GM23338 (cell line): ENCODE measurements around the gene CD53. TPM values are rescaled to one million over a fixed set of nuclear protein-coding genes. Genes with fewer than 3 reads are reported as not detected.

Source experiments
- ATAC-seq: fragments of 200-7000 bp; cut with Tn5 transposase; 3 replicates; pipeline ENCODE4 v1.9.1; 2020
- DNase-seq: peaks from one replicate; pipeline ENCODE4 v3.0.0-alpha.2; 2015; ENCODE audit warnings: low spot score
- H2AFZ ChIP-seq: fragments of 200-600 bp; sonication (generic); 2 replicates; pipeline ENCODE4 v1.8.0; 2016; ENCODE audit warnings: antibody characterized with exemption, mild to moderate bottlenecking, moderate library complexity
- H3F3A ChIP-seq: fragments of 200-600 bp; sonication (generic); replicated peaks from 2 replicates; pipeline ENCODE4 v1.8.0; 2017; ENCODE audit warnings: antibody characterized with exemption, mixed run types, low read depth
- H3K27ac ChIP-seq: fragments of 200-600 bp; sonication (generic); 2 replicates; pipeline ENCODE4 v1.6.1; 2016; ENCODE audit warnings: low read depth
- H3K27me3 ChIP-seq: fragments of 200-600 bp; sonication (generic); 2 replicates; pipeline ENCODE4 v1.8.0; 2016; ENCODE audit warnings: mild to moderate bottlenecking, mixed run types, moderate library complexity; ENCODE audit not compliant: insufficient read depth
- H3K36me3 ChIP-seq: fragments of 200-600 bp; sonication (generic); 2 replicates; pipeline ENCODE4 v1.8.0; 2016; ENCODE audit warnings: mild to moderate bottlenecking; ENCODE audit not compliant: insufficient read depth
- H3K4me1 ChIP-seq: fragments of 200-600 bp; sonication (generic); 2 replicates; pipeline ENCODE4 v1.8.0; 2016; ENCODE audit warnings: mild to moderate bottlenecking, moderate library complexity; ENCODE audit not compliant: insufficient read depth
- H3K4me2 ChIP-seq: fragments of 200-600 bp; sonication (generic); 2 replicates; pipeline ENCODE4 v1.7.1; 2017; ENCODE audit warnings: mixed run types
- H3K4me3 ChIP-seq: fragments of 200-600 bp; sonication (generic); 2 replicates; pipeline ENCODE4 v1.6.1; 2016; ENCODE audit warnings: mixed run types
- H3K79me2 ChIP-seq: fragments of 200-600 bp; sonication (generic); replicated peaks from 2 replicates; pipeline ENCODE4 v1.8.0; 2017; ENCODE audit warnings: mild to moderate bottlenecking; ENCODE audit not compliant: insufficient read depth
- H3K9me2 ChIP-seq: fragments of 200-600 bp; sonication (generic); 2 replicates; pipeline ENCODE4 v1.8.0; 2017; ENCODE audit not compliant: insufficient read depth
- H4K20me1 ChIP-seq: fragments of 200-600 bp; sonication (generic); replicated peaks from 2 replicates; pipeline ENCODE4 v1.8.0; 2017; ENCODE audit warnings: mild to moderate bottlenecking; ENCODE audit not compliant: insufficient read depth
- H3K27ac Mint-ChIP-seq: 2 replicates; pipeline ENCODE4 v1.8.0; 2020; ENCODE audit warnings: inconsistent platforms, mild to moderate bottlenecking, moderate library complexity, mixed read lengths
- H3K27me3 Mint-ChIP-seq: 3 replicates; pipeline ENCODE4 v1.8.0; 2022; ENCODE audit warnings: low read depth, mild to moderate bottlenecking, moderate library complexity, mixed read lengths, inconsistent platforms; ENCODE audit not compliant: insufficient read depth, poor library complexity
- H3K36me3 Mint-ChIP-seq: 3 replicates; pipeline ENCODE4 v1.8.0; 2021; ENCODE audit warnings: low read depth, mild to moderate bottlenecking, inconsistent platforms, moderate library complexity, mixed read lengths
- H3K4me1 Mint-ChIP-seq: 3 replicates; pipeline ENCODE4 v1.8.0; 2020; ENCODE audit warnings: mild to moderate bottlenecking, inconsistent platforms, mixed read lengths
- H3K4me3 Mint-ChIP-seq: 3 replicates; pipeline ENCODE4 v1.8.0; 2021; ENCODE audit warnings: moderate library complexity, mild to moderate bottlenecking, inconsistent platforms, mixed read lengths
- H3K9me3 Mint-ChIP-seq: 3 replicates; pipeline ENCODE4 v1.8.0; 2020; ENCODE audit warnings: moderate library complexity, mild to moderate bottlenecking, inconsistent platforms, mixed read lengths
- CREB1 ChIP-seq: fragments of 250-450 bp; sonication (Bioruptor Pico); IDR thresholded peaks from 2 replicates; pipeline ENCODE4 v1.5.0; 2020; ENCODE audit warnings: low read depth, mild to moderate bottlenecking, moderate library complexity
- EZH2 ChIP-seq: fragments of 200-600 bp; sonication (generic); IDR thresholded peaks from one replicate; pipeline ENCODE4 v1.8.0; 2017; ENCODE audit warnings: antibody characterized with exemption, mild to moderate bottlenecking, low read depth; ENCODE audit not compliant: unreplicated experiment
- EZH2phosphoT487 ChIP-seq: fragments of 200-600 bp; sonication (generic); IDR thresholded peaks from one replicate; pipeline ENCODE4 v1.8.1; 2018; ENCODE audit warnings: antibody characterized with exemption; ENCODE audit not compliant: unreplicated experiment
- JUNB ChIP-seq: IDR thresholded peaks from one replicate; pipeline ENCODE4 v1.6.1; 2016; ENCODE audit warnings: antibody characterized with exemption; ENCODE audit not compliant: unreplicated experiment
- POLR2AphosphoS5 ChIP-seq: IDR thresholded peaks from 2 replicates; pipeline ENCODE4 v1.6.1; 2016; ENCODE audit warnings: antibody characterized with exemption, low read depth
- ZNF114 ChIP-seq: fragments of 250-450 bp; sonication (Bioruptor Pico); IDR thresholded peaks from 2 replicates; pipeline ENCODE4 v1.5.0; 2020; ENCODE audit warnings: mild to moderate bottlenecking, moderate library complexity
- polyA plus RNA-seq: library from polyadenylated mRNA; unstranded; fragments of >200 nt; fragmentation: Nextera tagmentation; extraction: Ambion mirVana; gene quantifications from 2 replicates; pipeline ENCODE4 v1.2.1, GENCODE V29; 2016
- total RNA-seq: library from RNA; depleted of rRNA; stranded (reverse); fragments of >200 nt; shearing (Covaris generic); gene quantifications from 2 replicates; pipeline ENCODE4 v1.2.3, GENCODE V29; 2014
- TF ChIP-seq, protein P1 (sequence below), 2 experiments: fragments of 200-600 bp in 1 of 2; sonication (generic) in 1 of 2; conservative IDR thresholded peaks; 2 replicates each; pipeline versions ENCODE4 v1.5.1 to v1.6.1; 2016 to 2017; ENCODE audit warnings: antibody characterized with exemption in 2 of 2, low read depth in 2 of 2, mild to moderate bottlenecking in 2 of 2, moderate library complexity in 1 of 2
- TF ChIP-seq, protein P2 (sequence below): fragments of 250-450 bp; sonication (Bioruptor Pico); IDR thresholded peaks from 2 replicates; pipeline ENCODE4 v1.5.0; 2020; ENCODE audit warnings: mild to moderate bottlenecking, moderate library complexity

The CD53 gene
- total and polyA plus RNA-seq, 2 experiments from 2014 or later: 0.28 to 0.70 TPM

DNA sequence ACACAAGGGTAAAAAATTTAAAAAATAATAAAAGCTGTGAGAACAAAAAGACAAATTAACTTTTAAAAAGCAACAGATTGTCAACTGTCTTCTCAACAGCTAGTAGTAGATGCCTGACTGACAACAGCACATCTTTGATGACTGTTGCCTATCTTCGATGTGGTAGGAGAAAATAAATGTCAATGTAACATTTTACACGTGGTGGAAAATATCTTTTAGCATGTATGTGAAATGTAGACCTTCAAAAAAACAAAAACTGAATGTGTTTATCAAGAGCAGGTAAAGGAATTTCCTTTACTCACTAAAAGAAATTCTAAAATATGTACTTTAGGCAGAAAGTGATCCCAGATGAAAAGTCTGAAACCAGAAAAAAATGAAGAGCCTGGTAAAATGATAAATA lies 42.9 kb downstream of the CD53 start:
- Histone ChIP-seq H3K9me2 (0 out of 2 replicates have a peak, but pooled peaks cover 3% of the 10 kb centered on the region), H3F3A (no peaks in the 10 kb centered on the region), H3K4me2 (no peak overlapping the region), H4K20me1 (no peaks in the 10 kb centered on the region), H3K4me1 (no peaks in the 10 kb centered on the region), H3K36me3 (no peaks in the 10 kb centered on the region), H3K27ac (no peak overlapping the region), H2AFZ (no peak overlapping the region), H3K4me3 (no peak overlapping the region), H3K79me2 (no peaks in the 10 kb centered on the region), H3K27me3 (no peaks in the 10 kb centered on the region)
- Mint-ChIP-seq H3K9me3 (no peaks in the 10 kb centered on the region; the same call in 2 of the 3 replicates), H3K4me1 (peaks cover 8% of the 10 kb centered on the region; the same call in 2 of the 3 replicates), H3K4me3 (no peak overlapping the region), H3K36me3 (no peaks in the 10 kb centered on the region), H3K27me3 (no peaks in the 10 kb centered on the region), H3K27ac (no peak overlapping the region)
- ATAC-seq (no peak), DNase-seq (no peak)
- TF ChIP-seq, protein P1, sequence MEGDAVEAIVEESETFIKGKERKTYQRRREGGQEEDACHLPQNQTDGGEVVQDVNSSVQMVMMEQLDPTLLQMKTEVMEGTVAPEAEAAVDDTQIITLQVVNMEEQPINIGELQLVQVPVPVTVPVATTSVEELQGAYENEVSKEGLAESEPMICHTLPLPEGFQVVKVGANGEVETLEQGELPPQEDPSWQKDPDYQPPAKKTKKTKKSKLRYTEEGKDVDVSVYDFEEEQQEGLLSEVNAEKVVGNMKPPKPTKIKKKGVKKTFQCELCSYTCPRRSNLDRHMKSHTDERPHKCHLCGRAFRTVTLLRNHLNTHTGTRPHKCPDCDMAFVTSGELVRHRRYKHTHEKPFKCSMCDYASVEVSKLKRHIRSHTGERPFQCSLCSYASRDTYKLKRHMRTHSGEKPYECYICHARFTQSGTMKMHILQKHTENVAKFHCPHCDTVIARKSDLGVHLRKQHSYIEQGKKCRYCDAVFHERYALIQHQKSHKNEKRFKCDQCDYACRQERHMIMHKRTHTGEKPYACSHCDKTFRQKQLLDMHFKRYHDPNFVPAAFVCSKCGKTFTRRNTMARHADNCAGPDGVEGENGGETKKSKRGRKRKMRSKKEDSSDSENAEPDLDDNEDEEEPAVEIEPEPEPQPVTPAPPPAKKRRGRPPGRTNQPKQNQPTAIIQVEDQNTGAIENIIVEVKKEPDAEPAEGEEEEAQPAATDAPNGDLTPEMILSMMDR (conservative IDR thresholded peaks at IDR 0.05; ENCODE audit: low read depth in 2 of 2): no peak
- TF ChIP-seq, protein P2, sequence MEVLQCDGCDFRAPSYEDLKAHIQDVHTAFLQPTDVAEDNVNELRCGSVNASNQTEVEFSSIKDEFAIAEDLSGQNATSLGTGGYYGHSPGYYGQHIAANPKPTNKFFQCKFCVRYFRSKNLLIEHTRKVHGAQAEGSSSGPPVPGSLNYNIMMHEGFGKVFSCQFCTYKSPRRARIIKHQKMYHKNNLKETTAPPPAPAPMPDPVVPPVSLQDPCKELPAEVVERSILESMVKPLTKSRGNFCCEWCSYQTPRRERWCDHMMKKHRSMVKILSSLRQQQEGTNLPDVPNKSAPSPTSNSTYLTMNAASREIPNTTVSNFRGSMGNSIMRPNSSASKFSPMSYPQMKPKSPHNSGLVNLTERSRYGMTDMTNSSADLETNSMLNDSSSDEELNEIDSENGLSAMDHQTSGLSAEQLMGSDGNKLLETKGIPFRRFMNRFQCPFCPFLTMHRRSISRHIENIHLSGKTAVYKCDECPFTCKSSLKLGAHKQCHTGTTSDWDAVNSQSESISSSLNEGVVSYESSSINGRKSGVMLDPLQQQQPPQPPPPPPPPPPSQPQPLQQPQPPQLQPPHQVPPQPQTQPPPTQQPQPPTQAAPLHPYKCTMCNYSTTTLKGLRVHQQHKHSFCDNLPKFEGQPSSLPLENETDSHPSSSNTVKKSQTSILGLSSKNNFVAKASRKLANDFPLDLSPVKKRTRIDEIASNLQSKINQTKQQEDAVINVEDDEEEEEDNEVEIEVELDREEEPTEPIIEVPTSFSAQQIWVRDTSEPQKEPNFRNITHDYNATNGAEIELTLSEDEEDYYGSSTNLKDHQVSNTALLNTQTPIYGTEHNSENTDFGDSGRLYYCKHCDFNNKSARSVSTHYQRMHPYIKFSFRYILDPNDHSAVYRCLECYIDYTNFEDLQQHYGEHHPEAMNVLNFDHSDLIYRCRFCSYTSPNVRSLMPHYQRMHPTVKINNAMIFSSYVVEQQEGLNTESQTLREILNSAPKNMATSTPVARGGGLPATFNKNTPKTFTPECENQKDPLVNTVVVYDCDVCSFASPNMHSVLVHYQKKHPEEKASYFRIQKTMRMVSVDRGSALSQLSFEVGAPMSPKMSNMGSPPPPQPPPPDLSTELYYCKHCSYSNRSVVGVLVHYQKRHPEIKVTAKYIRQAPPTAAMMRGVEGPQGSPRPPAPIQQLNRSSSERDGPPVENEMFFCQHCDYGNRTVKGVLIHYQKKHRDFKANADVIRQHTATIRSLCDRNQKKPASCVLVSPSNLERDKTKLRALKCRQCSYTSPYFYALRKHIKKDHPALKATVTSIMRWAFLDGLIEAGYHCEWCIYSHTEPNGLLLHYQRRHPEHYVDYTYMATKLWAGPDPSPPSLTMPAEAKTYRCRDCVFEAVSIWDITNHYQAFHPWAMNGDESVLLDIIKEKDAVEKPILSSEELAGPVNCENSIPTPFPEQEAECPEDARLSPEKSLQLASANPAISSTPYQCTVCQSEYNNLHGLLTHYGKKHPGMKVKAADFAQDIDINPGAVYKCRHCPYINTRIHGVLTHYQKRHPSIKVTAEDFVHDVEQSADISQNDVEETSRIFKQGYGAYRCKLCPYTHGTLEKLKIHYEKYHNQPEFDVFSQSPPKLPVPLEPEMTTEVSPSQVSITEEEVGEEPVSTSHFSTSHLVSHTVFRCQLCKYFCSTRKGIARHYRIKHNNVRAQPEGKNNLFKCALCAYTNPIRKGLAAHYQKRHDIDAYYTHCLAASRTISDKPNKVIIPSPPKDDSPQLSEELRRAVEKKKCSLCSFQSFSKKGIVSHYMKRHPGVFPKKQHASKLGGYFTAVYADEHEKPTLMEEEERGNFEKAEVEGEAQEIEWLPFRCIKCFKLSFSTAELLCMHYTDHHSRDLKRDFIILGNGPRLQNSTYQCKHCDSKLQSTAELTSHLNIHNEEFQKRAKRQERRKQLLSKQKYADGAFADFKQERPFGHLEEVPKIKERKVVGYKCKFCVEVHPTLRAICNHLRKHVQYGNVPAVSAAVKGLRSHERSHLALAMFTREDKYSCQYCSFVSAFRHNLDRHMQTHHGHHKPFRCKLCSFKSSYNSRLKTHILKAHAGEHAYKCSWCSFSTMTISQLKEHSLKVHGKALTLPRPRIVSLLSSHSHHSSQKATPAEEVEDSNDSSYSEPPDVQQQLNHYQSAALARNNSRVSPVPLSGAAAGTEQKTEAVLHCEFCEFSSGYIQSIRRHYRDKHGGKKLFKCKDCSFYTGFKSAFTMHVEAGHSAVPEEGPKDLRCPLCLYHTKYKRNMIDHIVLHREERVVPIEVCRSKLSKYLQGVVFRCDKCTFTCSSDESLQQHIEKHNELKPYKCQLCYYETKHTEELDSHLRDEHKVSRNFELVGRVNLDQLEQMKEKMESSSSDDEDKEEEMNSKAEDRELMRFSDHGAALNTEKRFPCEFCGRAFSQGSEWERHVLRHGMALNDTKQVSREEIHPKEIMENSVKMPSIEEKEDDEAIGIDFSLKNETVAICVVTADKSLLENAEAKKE (CRISPR knock-in tag): no peak
- TF ChIP-seq EZH2phosphoT487 (no peak), ZNF114 (no peak), POLR2AphosphoS5 (no peak), JUNB (no peak), EZH2 (no peak), CREB1 (CRISPR knock-in tag) (no peak)
